Myocyte (in vitro differentiated cells): ENCODE data around the gene GJA3. TPM values are rescaled to one million over a fixed set of nuclear protein-coding genes. Genes with fewer than 3 reads are reported as not detected.

Source experiments
- DNase-seq: peaks from one replicate; pipeline ENCODE4 v3.0.0-alpha.2; 2012; ENCODE audit warnings: low read depth
- total RNA-seq: library from RNA; depleted of rRNA; stranded (reverse); fragments of >200 nt; gene quantifications from 2 replicates; pipeline ENCODE4 v1.2.3, GENCODE V29; 2014

GJA3 gene
- total RNA-seq, 1 donor from 2014 or later, result 0.59 TPM

- no peak for DNase-seq
These were observed 24.7 kb upstream of the GJA3 start for GRCh38 chr13:20185366-20186056.

GRCh38 chr13:20182231-20182846, 21.5 kb upstream of the GJA3 start:
- peak; percentile 80 for DNase-seq

GRCh38 chr13:20181188-20181587, 20.3 kb upstream of the GJA3 start:
- DNase-seq, result no peak

- DNase-seq, result no peak
These were observed 17.3 kb upstream of the GJA3 start for GRCh38 chr13:20178156-20178555.

- DNase-seq, result no peak
These were observed 16.4 kb upstream of the GJA3 start for GRCh38 chr13:20177049-20177831.

GRCh38 chr13:20175907-20176652, 15.2 kb upstream of the GJA3 start:
- no peak for DNase-seq

- DNase-seq, result no peak
These were observed 14.5 kb upstream of the GJA3 start for GRCh38 chr13:20175406-20175794.

- peak; percentile 94 for DNase-seq
These were observed 14.0 kb upstream of the GJA3 start for GRCh38 chr13:20174656-20175405.

GRCh38 chr13:20173116-20173746, 12.4 kb upstream of the GJA3 start:
- DNase-seq, result no peak

GRCh38 chr13:20171364-20171763, 10.5 kb upstream of the GJA3 start:
- no peak for DNase-seq

GRCh38 chr13:20170921-20171320, 10.1 kb upstream of the GJA3 start:
- DNase-seq, result no peak

- no peak for DNase-seq
These were observed 7.5 kb upstream of the GJA3 start for GRCh38 chr13:20168396-20168795.

- DNase-seq, result no peak
These were observed 4.8 kb upstream of the GJA3 start for GRCh38 chr13:20165417-20166257.

GRCh38 chr13:20161951-20162300, 1.1 kb upstream of the GJA3 start:
- no peak for DNase-seq

GRCh38 chr13:20161275-20161950, 561 bp upstream of the GJA3 start:
- no peak for DNase-seq

GRCh38 chr13:20159646-20160305, 1.1 kb downstream of the GJA3 start:
- DNase-seq, result no peak

- DNase-seq, result no peak
These were observed 3.6 kb downstream of the GJA3 start for GRCh38 chr13:20157151-20157796.

GRCh38 chr13:20156702-20157101, 4.2 kb downstream of the GJA3 start:
- DNase-seq, result no peak
